Epithelial cell of proximal tubule (primary cell): ENCODE data around the gene ANKRD1. TPM values are rescaled to one million over a fixed set of nuclear protein-coding genes. Genes with fewer than 3 reads are reported as not detected.
"Not testable (repeated sequence)": the region's sequence is repeated elsewhere in the genome, so short reads cannot be mapped to it uniquely, and the experiment has no call there.

ENCODE experiments used
- DNase-seq: peaks from one replicate; pipeline ENCODE4 v3.0.0-alpha.2; 2011; ENCODE audit warnings: low read depth
- H3K4me3 ChIP-seq: 2 replicates; pipeline ENCODE4 v1.5.1; 2011; ENCODE audit warnings: low read depth, mild to moderate bottlenecking, low read length
- total RNA-seq: library from RNA; depleted of rRNA; stranded (reverse); fragments of >200 nt; gene quantifications from 2 replicates; pipeline ENCODE4 v1.2.3, GENCODE V29; 2015
- TF ChIP-seq, protein P1 (sequence below): conservative IDR thresholded peaks from 2 replicates; pipeline ENCODE4 v1.5.1; 2012; ENCODE audit warnings: low read depth, mild to moderate bottlenecking, low read length

Gene ANKRD1
- total RNA-seq, 1 donor from 2014 or later = 72.2 TPM

DNA sequence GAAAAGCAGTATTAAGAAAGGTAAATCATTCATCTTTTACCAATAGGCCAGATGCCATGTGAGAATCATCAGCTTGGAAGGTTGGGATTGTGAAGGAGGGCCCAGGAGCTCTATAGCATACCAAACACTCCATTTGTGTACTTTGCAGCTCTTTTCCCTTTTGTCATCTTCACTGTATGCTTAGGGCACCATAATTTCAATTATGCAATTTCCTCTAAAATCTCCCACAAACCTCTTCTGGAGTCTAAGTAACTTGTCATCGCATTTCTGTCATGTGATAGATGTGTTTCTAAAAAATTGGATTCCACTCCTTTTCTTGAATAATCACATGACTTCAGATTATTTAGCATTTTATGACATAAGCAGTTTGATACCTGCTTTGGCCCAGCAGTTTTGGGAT is 31.3 kb downstream of the ANKRD1 start:
- no peak for DNase-seq
- TF ChIP-seq, protein P1, sequence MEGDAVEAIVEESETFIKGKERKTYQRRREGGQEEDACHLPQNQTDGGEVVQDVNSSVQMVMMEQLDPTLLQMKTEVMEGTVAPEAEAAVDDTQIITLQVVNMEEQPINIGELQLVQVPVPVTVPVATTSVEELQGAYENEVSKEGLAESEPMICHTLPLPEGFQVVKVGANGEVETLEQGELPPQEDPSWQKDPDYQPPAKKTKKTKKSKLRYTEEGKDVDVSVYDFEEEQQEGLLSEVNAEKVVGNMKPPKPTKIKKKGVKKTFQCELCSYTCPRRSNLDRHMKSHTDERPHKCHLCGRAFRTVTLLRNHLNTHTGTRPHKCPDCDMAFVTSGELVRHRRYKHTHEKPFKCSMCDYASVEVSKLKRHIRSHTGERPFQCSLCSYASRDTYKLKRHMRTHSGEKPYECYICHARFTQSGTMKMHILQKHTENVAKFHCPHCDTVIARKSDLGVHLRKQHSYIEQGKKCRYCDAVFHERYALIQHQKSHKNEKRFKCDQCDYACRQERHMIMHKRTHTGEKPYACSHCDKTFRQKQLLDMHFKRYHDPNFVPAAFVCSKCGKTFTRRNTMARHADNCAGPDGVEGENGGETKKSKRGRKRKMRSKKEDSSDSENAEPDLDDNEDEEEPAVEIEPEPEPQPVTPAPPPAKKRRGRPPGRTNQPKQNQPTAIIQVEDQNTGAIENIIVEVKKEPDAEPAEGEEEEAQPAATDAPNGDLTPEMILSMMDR = no peak
- H3K4me3 ChIP-seq = no peak overlapping the region

DNA sequence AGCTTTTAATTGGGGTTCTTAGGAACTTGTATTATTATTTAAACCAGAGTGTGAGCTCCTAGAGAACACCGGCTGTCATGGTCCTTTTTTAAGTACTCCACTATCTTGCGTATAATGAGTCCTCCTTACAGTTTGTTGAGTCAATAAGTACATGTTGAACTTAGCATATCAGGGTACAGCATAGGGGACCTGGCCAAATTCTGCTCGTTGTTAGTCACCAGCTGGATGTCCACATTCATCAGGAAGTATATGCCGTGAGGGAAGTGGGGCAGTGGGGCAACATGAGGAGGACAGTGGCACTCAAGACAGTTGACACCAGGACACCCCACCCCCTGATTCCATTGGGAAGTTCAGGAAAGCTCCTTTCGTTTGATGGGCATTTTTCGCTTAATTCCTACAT is 32.5 kb downstream of the ANKRD1 start:
- no peak for DNase-seq
- no peak overlapping the region for H3K4me3 ChIP-seq
- TF ChIP-seq, protein P1 = no peak

DNA sequence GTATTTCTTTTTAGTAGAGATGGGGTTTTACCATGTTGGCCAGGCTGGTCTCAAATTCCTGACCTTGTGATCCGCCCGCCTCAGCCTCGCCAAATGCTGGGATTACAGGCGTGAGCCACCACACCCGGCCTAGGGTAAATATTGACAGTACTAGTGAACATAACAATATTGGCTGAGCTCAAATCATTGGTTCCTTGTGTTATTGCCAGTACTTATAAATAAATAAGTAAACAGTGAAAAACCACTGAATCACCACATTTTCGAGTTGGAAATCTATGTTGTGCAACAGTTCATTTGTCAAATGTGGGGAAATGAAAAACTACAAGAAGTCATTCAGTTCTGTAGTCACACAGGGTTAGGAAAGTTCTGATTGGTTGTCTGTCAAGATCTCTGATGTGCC is 33.3 kb downstream of the ANKRD1 start:
- H3K4me3 ChIP-seq = no peak overlapping the region
- TF ChIP-seq, protein P1 = no peak
- DNase-seq = no peak

DNA sequence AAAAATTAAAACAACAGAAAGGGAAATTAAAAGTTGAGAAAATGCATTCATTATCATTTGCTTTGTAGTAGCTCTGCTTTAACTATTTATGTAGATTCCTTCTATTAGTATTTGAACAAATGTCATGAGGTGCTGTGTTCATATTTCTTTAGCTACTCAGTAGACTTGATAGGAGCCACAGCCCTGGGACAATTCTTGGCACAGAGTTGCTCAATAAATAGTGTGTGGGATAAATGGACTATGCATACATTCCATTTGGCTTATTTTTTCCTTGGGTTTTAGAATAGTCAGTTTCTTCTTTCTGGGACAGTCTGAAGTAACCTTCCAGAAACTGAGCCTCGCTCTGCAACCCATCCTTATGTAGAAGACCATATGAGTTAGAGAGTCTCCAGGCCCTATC is 35.7 kb downstream of the ANKRD1 start:
- no peak for DNase-seq
- H3K4me3 ChIP-seq = no peak overlapping the region
- TF ChIP-seq, protein P1 = no peak

DNA sequence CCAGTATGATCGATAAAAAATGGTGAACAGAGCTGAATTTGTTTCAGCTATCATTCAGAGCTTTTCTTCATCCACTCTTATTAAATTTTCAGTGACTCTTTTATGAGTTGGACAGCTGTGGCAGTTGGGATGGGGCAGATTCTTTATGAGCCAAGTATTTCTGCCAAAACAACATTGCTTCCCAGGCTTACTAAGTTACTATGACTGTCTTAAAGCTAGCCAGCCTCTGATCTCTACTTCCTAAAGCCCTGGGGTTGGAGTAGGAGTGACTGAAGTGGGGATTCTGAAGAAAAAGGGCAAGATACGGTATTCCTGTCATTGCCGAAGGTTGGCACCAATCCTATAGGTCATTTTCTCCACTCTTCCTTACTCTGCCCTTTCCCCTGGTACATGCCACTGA is 36.5 kb downstream of the ANKRD1 start:
- no peak overlapping the region for H3K4me3 ChIP-seq
- TF ChIP-seq, protein P1 = no peak
- no peak for DNase-seq

DNA sequence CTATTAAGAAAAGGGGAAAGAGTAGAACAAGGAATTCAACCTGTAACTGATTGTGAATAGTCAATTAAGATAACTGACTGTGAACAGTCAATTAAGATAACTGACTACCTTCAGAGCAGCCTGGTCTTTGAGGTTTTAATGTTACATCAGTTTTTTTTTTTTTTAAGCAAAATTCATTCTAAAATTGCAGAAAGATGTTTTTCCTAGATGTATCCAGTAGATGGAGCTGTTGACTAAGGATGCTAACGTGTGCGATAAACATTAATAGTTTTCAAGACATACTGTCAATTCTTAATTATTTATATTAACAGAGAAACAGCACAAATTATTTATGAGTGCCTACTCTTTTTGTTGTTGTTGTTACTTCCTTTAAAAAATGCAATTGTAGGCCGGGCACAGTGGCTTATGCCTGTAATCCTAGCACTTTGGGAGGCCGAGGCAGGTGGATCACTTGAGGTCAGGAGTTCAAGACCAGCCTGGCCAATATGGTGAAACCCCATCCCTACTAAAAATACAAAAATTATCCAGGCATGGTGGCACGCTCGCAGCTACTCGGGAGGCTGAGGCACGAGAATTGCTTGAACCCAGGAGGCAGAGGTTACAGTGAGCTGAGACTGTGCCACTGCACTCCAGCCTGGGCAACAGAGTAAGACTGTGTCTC is 40.7 kb downstream of the ANKRD1 start:
- not testable (repeated sequence) for H3K4me3 ChIP-seq, DNase-seq
- TF ChIP-seq, protein P1 = peak; percentile 64

DNA sequence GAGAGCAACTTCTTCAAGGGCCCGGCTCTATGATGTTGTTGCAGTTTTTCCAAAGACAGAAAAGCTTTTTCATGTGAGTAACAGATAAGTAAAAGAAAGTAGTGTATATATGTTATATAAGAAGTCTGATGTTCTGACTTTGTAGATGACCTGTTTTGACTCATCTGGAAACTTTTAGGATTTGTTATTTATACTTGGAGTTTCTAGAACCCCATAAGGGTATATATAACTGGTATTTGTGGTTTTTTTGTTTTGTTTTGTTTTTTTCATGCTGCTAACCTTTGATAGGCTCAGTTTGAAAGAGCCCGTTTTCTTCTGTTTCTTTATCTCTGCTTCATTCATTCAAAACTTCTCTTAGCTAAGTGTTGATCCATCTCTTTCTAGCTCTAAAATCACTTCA is 41.8 kb downstream of the ANKRD1 start:
- no peak overlapping the region for H3K4me3 ChIP-seq
- TF ChIP-seq, protein P1 = no peak
- no peak for DNase-seq
